A673 (cell line): ENCODE data around the gene PIGT. TPM values are rescaled to one million over a fixed set of nuclear protein-coding genes. Genes with fewer than 3 reads are reported as not detected.

ENCODE experiments used
- BruUV-seq: library from RNA; stranded (reverse); fragments of 400-500 nt; replicated peaks from 2 replicates; lab custom pipeline; 2021; lab: Mats Ljungman, UMichigan
- CTCF ChIA-PET: fragments of 300-600 bp; sonication (Branson Sonifier 250); formaldehyde crosslinking; loops from one replicate; lab custom pipeline; 2022; ENCODE audit warnings: antibody characterized with exemption; lab: Charles Lee
- POLR2A ChIA-PET: fragments of 300-600 bp; sonication (Branson Sonifier 250); formaldehyde crosslinking; loops from one replicate; lab custom pipeline; 2022; ENCODE audit warnings: antibody characterized with exemption; ENCODE audit not compliant: low non-redundant PET; lab: Charles Lee
- DNase-seq: peaks from one replicate; pipeline ENCODE4 v3.0.0-alpha.2; 2015; ENCODE audit warnings: low spot score
- H3K27ac ChIP-seq: fragments of 200-600 bp; sonication (generic); 2 replicates; pipeline ENCODE4 v1.5.1; 2016; ENCODE audit warnings: mixed run types, low read depth, mild to moderate bottlenecking, mixed read lengths, antibody characterized with exemption, low read length; ENCODE audit not compliant: poor library complexity, severe bottlenecking
- H3K27me3 ChIP-seq: fragments of 200-600 bp; sonication (generic); replicated peaks from 2 replicates; pipeline ENCODE4 v1.6.1; 2017; ENCODE audit warnings: mixed run types, low read depth, mild to moderate bottlenecking, mixed read lengths, antibody characterized with exemption, low read length; ENCODE audit not compliant: insufficient read depth, poor library complexity
- H3K36me3 ChIP-seq: fragments of 200-600 bp; sonication (generic); 2 replicates; pipeline ENCODE4 v1.6.1; 2016; ENCODE audit warnings: mixed run types, mild to moderate bottlenecking, mixed read lengths, antibody characterized with exemption, low read length; ENCODE audit not compliant: insufficient read depth, poor library complexity, severe bottlenecking
- H3K4me1 ChIP-seq: fragments of 200-600 bp; sonication (generic); 2 replicates; pipeline ENCODE4 v1.6.1; 2017; ENCODE audit warnings: mixed run types, mild to moderate bottlenecking, mixed read lengths, antibody characterized with exemption, low read length; ENCODE audit not compliant: insufficient read depth, poor library complexity, severe bottlenecking
- H3K4me3 ChIP-seq: fragments of 200-600 bp; sonication (generic); 2 replicates; pipeline ENCODE4 v1.5.1; 2016; ENCODE audit warnings: low read depth, mixed run types, mild to moderate bottlenecking, mixed read lengths, low read length; ENCODE audit not compliant: poor library complexity, severe bottlenecking
- H3K9me3 ChIP-seq: fragments of 200-600 bp; sonication (generic); 2 replicates; pipeline ENCODE4 v1.6.1; 2016; ENCODE audit warnings: mixed run types, low read depth, mild to moderate bottlenecking, mixed read lengths, antibody characterized with exemption, low read length; ENCODE audit not compliant: poor library complexity, severe bottlenecking
- EZH2 ChIP-seq: fragments of 200-600 bp; sonication (generic); IDR thresholded peaks from 2 replicates; pipeline ENCODE4 v1.6.1; 2017; ENCODE audit warnings: borderline replicate concordance, low read depth, mild to moderate bottlenecking, mixed read lengths, antibody characterized with exemption, low read length; ENCODE audit not compliant: poor library complexity, severe bottlenecking
- intact Hi-C: fragments of 100-400 bp; cut with micrococcal nuclease; formaldehyde crosslinking; loops from one replicate; pipeline ENCODE4 v1.10.0; 2022; ENCODE audit not compliant: unreplicated experiment
- total RNA-seq: library from RNA; stranded (reverse); gene quantifications from 2 replicates; pipeline ENCODE4 v1.2.3, GENCODE V29; 2021
- TF ChIP-seq, protein P1 (sequence below): fragments of 300-800, 200-600 bp; sonication (generic); conservative IDR thresholded peaks from 2 replicates; pipeline ENCODE4 v1.5.1; 2017; ENCODE audit warnings: low read depth, mild to moderate bottlenecking, antibody characterized with exemption, low read length, moderate library complexity, mixed read lengths

Gene PIGT
- total RNA-seq, 1 experiment from 2014 or later = 97.2 TPM

DNA sequence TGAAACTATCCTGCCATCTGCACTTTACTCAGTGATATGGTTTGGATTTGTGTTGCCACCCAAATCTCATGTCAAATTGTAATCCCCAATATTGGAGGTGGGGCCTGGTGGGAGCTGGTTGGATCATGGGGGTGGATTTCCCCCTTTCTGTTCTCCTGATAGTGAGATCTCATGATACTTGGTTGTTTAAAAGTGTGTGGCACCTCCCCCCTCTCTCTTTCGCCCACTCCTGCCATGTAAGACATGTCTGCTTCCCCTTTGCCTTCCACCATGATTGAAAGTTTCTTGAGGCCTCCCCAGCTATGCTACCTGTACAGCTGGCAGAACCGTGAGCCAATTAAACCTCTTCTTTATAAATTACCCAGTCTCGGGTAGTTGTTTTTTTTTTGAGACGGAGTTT, 18.0 kb downstream of the PIGT start:
- POLR2A ChIA-PET = no interaction called here
- CTCF ChIA-PET = interaction anchor here (0.7 kb wide), 1 partner anchor 390 kb away, joined by 3 read pairs; no protein-coding TSS in a partner anchor
- Histone ChIP-seq H3K36me3 (no peaks in the 10 kb centered on the region), H3K27me3 (no peaks in the 10 kb centered on the region), H3K27ac (no peak overlapping the region), H3K4me3 (no peak overlapping the region), H3K4me1 (no peaks in the 10 kb centered on the region), H3K9me3 (no peaks in the 10 kb centered on the region)
- no peak for DNase-seq
- BruUV-seq = no TSS peak
- intact Hi-C loops = no loop called here
- TF ChIP-seq, protein P1, sequence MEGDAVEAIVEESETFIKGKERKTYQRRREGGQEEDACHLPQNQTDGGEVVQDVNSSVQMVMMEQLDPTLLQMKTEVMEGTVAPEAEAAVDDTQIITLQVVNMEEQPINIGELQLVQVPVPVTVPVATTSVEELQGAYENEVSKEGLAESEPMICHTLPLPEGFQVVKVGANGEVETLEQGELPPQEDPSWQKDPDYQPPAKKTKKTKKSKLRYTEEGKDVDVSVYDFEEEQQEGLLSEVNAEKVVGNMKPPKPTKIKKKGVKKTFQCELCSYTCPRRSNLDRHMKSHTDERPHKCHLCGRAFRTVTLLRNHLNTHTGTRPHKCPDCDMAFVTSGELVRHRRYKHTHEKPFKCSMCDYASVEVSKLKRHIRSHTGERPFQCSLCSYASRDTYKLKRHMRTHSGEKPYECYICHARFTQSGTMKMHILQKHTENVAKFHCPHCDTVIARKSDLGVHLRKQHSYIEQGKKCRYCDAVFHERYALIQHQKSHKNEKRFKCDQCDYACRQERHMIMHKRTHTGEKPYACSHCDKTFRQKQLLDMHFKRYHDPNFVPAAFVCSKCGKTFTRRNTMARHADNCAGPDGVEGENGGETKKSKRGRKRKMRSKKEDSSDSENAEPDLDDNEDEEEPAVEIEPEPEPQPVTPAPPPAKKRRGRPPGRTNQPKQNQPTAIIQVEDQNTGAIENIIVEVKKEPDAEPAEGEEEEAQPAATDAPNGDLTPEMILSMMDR = no peak
- no peak for TF ChIP-seq EZH2

DNA sequence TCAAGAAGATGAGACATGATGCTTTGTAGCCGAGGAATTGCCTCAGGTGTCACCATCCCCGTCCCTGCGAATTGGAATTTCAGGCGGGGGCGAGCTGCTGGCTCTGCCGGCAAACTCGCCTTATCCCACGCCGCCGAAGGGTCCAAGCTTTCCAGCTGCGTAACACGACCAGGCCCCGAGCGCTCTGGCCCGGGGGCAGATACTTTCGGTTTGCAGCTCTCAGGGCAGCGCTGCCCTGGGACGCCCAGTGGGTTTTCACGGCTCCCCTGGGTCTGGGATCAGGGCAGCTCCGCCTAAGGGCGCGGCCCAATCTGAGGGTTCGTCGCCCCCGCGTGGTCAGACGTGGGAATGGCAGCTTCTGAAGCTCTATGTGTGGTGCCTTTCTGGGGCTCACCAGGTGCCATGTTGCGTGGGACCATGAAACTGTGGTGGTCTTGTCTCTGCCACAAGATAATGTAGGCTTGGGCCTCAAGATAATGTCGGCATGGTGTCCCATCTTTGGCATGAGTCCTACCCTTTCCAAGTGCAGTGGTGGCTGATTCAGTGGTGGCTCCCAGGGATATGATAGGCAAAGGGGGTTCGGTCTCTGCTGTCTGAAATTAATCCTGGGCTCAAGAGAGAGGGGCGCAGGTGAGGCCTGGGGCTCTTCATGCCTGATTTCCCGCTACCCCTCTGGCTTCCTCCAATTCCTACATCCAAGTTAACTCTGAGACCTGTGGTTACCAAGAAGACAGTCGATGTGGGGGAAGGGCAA, 21.0 kb downstream of the PIGT start:
- Histone ChIP-seq H3K4me1 (no peaks in the 10 kb centered on the region), H3K9me3 (no peaks in the 10 kb centered on the region), H3K27me3 (no peaks in the 10 kb centered on the region), H3K36me3 (no peaks in the 10 kb centered on the region), H3K4me3 (peak overlapping the region; percentile 55), H3K27ac (no peak overlapping the region)
- ChIA-PET CTCF (interaction anchor here (0.7 to 3.5 kb wide), 12 partner anchors 10 to 426 kb away, joined by 3 to 63 read pairs (median 5); partner anchors contain the start of gene SYS1), POLR2A (interaction anchor here (0.7 kb wide), 1 partner anchor 74 kb away, joined by 3 read pairs; the partner anchor contains the start of gene SYS1)
- intact Hi-C loops = loop anchor here (1.0 to 2.0 kb wide), 3 partner anchors 63 to 118 kb away; partner anchors contain the start of gene SYS1
- BruUV-seq = no TSS peak
- peak; percentile 90 for DNase-seq
- TF ChIP-seq EZH2 = no peak
- TF ChIP-seq, protein P1 = peak; percentile 97

DNA sequence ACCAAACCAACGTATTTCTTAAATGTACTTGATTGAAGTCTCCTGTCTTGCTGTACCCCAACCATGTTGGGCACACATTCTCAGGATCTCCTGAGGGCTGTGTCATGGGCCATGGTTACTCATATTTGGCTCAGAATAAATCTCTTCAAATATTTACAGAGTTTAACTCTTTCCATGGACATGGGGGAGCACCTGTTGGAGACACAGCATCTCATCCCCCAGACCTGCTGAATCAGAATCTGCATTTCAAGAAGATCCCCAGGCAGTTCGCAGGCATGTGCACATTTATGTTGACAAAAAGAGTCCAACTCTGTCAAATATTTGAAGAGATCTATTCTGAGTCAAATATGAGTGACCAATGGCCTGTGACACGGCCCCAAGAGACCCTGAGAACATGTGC, 24.5 kb downstream of the PIGT start:
- H3K4me3 ChIP-seq = no peak overlapping the region
- no peaks in the 10 kb centered on the region for H3K4me1 ChIP-seq
- no peaks in the 10 kb centered on the region for H3K9me3 ChIP-seq
- BruUV-seq = no TSS peak
- TF ChIP-seq, protein P1 = no peak
- TF ChIP-seq EZH2 = no peak
- ChIA-PET POLR2A (no interaction called here), CTCF (no interaction called here)
- H3K27me3 ChIP-seq = peaks cover 3% of the 10 kb centered on the region
- no peak for DNase-seq
- intact Hi-C loops = no loop called here
- no peaks in the 10 kb centered on the region for H3K36me3 ChIP-seq
- no peak overlapping the region for H3K27ac ChIP-seq
